Measurements from ENCODE around the gene MMUT.

Gene MMUT

GRCh38 chr6:49462927-49463611, at the start of gene MMUT, which contains the start of gene CENPQ:
TSS of gene MMUT (minus strand) at chr6:49463253. CDS start at chr6:49459466, 3,787 bp downstream.
TSS of gene CENPQ (plus strand) at chr6:49463370. CDS start at chr6:49470177, 6,807 bp downstream.
- TF ChIP-seq, protein P1, sequence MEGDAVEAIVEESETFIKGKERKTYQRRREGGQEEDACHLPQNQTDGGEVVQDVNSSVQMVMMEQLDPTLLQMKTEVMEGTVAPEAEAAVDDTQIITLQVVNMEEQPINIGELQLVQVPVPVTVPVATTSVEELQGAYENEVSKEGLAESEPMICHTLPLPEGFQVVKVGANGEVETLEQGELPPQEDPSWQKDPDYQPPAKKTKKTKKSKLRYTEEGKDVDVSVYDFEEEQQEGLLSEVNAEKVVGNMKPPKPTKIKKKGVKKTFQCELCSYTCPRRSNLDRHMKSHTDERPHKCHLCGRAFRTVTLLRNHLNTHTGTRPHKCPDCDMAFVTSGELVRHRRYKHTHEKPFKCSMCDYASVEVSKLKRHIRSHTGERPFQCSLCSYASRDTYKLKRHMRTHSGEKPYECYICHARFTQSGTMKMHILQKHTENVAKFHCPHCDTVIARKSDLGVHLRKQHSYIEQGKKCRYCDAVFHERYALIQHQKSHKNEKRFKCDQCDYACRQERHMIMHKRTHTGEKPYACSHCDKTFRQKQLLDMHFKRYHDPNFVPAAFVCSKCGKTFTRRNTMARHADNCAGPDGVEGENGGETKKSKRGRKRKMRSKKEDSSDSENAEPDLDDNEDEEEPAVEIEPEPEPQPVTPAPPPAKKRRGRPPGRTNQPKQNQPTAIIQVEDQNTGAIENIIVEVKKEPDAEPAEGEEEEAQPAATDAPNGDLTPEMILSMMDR (IDR thresholded peaks at IDR 0.05; ENCODE audit: insufficient read depth, low read depth, low read length, missing control alignments): no peak
- H3K4me3 ChIP-seq (ENCODE audit: low read length): peak within 1 kb of the TSS; percentile 97
- peak; percentile 98 for DNase-seq (ENCODE audit: low read depth)

- no peak overlapping the region for H3K4me3 ChIP-seq (ENCODE audit: low read length)
- no peak for DNase-seq (ENCODE audit: low read depth)
- TF ChIP-seq, protein P1 (IDR thresholded peaks at IDR 0.05; ENCODE audit: insufficient read depth, low read depth, low read length, missing control alignments): no peak
These were observed 46.3 kb upstream of the MMUT start for GRCh38 chr6:49509342-49509741.

- no peak overlapping the region for H3K4me3 ChIP-seq (ENCODE audit: low read length)
- TF ChIP-seq, protein P1 (IDR thresholded peaks at IDR 0.05; ENCODE audit: insufficient read depth, low read depth, low read length, missing control alignments): no peak
- DNase-seq (ENCODE audit: low read depth): no peak
These were observed 43.6 kb upstream of the MMUT start for GRCh38 chr6:49506569-49507111.

GRCh38 chr6:49504666-49505065, 41.6 kb upstream of the MMUT start:
- TF ChIP-seq, protein P1 (IDR thresholded peaks at IDR 0.05; ENCODE audit: insufficient read depth, low read depth, low read length, missing control alignments): no peak
- no peak overlapping the region for H3K4me3 ChIP-seq (ENCODE audit: low read length)
- DNase-seq (ENCODE audit: low read depth): peak; percentile 49

DNA sequence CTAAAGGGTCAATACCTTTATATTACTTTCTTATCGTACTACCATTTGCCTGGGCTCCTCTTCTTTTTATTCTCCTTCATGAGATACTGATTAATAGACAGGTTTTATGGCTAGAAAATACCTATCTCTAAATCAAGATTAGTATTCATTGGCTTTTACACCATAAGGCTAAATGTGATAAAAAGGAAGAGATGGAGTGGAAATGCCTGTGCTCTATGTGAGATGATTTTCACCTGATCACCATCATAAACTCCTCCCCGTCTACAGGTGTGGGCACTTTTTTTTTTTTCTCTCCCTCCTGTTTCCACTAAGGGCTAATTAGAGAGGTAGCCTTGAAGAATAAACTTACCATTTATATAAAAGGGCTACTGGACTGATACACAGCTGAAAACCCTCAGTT, 36.6 kb upstream of the MMUT start, which contains the start of gene GLYATL3:
Gene GLYATL3, plus strand, starts transcription at position 301 of the 400 bp plus-strand sequence. CDS start 12,068 bp downstream, outside the sequence.
- H3K4me3 ChIP-seq (ENCODE audit: low read length): no peak within 1 kb of the TSS
- TF ChIP-seq, protein P1 (IDR thresholded peaks at IDR 0.05; ENCODE audit: insufficient read depth, low read depth, low read length, missing control alignments): no peak
- no peak for DNase-seq (ENCODE audit: low read depth)

DNA sequence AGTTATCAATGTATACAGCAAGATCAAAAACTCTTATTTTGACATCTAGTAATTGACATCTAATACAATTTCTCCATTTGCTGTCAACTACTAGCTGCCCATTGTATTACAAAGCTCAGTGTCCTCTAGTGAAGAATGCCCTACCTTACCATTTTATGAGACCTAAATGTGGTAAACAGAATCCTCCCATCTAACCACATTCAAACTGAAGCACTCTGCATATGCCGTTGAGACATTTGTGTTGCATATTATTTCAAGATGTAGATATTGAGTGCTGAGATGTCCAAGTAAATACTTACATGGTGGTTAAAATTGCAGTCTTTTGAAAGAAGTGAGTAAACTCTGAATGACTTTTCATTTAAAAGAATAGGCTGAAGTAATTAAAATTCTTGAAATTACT, 36.1 kb upstream of the MMUT start:
- DNase-seq (ENCODE audit: low read depth): no peak
- H3K4me3 ChIP-seq (ENCODE audit: low read length): no peak overlapping the region
- TF ChIP-seq, protein P1 (IDR thresholded peaks at IDR 0.05; ENCODE audit: insufficient read depth, low read depth, low read length, missing control alignments): no peak

Measured in epithelial cell of esophagus (primary cell).